Ovary (tissue), 3 donors: ENCODE data around the gene NEDD4L.

ENCODE experiments used
- CTCF ChIP-seq, 3 donors: fragments of 450-650 bp in 2 of 3; fragments of 200-600 bp in 1 of 3; IDR thresholded peaks; one replicate each; pipeline versions ENCODE4 v1.5.1 to v1.8.0; 2016 to 2022; ENCODE audit warnings: antibody characterized with exemption in 3 of 3, mild to moderate bottlenecking in 1 of 3
- EP300 ChIP-seq: sonication (generic); formaldehyde crosslinking; IDR thresholded peaks from one replicate; pipeline ENCODE4 v1.6.1; 2017; ENCODE audit warnings: antibody characterized with exemption
- POLR2A ChIP-seq: fragments of 450-650 bp; IDR thresholded peaks from one replicate; pipeline ENCODE4 v1.6.1; 2017; ENCODE audit warnings: antibody characterized with exemption, mild to moderate bottlenecking, moderate library complexity
- donor health status: DM: no; HTN: no; CAD: no.

GRCh38 chr18:58392324-58393000 is 348.4 kb downstream of the NEDD4L start:
- TF ChIP-seq CTCF (IDR thresholded peaks at IDR 0.05) (no peak), POLR2A (no peak), EP300 (no peak)
